Fibroblast of lung (primary cell): Measurements from ENCODE around the gene SNRPE.

Source experiments
- EZH2 ChIP-seq: IDR thresholded peaks from 2 replicates; pipeline ENCODE4 v1.5.1; 2012; ENCODE audit warnings: low read length, control low read depth, mild to moderate bottlenecking; ENCODE audit errors: missing control alignments
- TF ChIP-seq, protein P1 (sequence below), 2 donors: IDR thresholded peaks in 1 of 2; conservative IDR thresholded peaks in 1 of 2; 1 replicate in 1 of 2; 2 replicates in 1 of 2; pipeline ENCODE4 v1.5.1; 2011 to 2012; ENCODE audit warnings: low read length in 2 of 2, control low read depth in 1 of 2, inconsistent platforms in 1 of 2, low read depth in 1 of 2, mild to moderate bottlenecking in 1 of 2

- TF ChIP-seq, protein P1, sequence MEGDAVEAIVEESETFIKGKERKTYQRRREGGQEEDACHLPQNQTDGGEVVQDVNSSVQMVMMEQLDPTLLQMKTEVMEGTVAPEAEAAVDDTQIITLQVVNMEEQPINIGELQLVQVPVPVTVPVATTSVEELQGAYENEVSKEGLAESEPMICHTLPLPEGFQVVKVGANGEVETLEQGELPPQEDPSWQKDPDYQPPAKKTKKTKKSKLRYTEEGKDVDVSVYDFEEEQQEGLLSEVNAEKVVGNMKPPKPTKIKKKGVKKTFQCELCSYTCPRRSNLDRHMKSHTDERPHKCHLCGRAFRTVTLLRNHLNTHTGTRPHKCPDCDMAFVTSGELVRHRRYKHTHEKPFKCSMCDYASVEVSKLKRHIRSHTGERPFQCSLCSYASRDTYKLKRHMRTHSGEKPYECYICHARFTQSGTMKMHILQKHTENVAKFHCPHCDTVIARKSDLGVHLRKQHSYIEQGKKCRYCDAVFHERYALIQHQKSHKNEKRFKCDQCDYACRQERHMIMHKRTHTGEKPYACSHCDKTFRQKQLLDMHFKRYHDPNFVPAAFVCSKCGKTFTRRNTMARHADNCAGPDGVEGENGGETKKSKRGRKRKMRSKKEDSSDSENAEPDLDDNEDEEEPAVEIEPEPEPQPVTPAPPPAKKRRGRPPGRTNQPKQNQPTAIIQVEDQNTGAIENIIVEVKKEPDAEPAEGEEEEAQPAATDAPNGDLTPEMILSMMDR (conservative IDR thresholded peaks at IDR 0.05 in 1 of 2, IDR thresholded peaks at IDR 0.05 in 1 of 2; ENCODE audit: low read depth in 1 of 2, low read length in 2 of 2): no peak
- no peak for TF ChIP-seq EZH2
Measured at GRCh38 chr1:203878422-203878821, 17.0 kb downstream of the SNRPE start.
